Breast epithelium (tissue), 4 donors: Measurements from ENCODE around the gene NAT9. TPM values are rescaled to one million over a fixed set of nuclear protein-coding genes. Genes with fewer than 3 reads are reported as not detected.

Experiments used
- DNase-seq, 2 donors: peaks; one replicate each; pipeline ENCODE4 v3.0.0-alpha.2; 2019; ENCODE audit warnings: low spot score in 2 of 2
- H3K27ac ChIP-seq, 2 donors: fragments of 200-600 bp; sonication (generic) in 1 of 2; one replicate each; pipeline ENCODE4 v1.5.1; 2016 to 2019; ENCODE audit warnings: mild to moderate bottlenecking in 1 of 2
- H3K27me3 ChIP-seq, 2 donors: fragments of 200-600 bp; sonication (generic) in 1 of 2; one replicate each; pipeline versions ENCODE4 v1.5.1 to v1.6.0; 2017 to 2019; ENCODE audit warnings: control low read depth in 1 of 2, mild to moderate bottlenecking in 1 of 2
- H3K36me3 ChIP-seq: fragments of 200-600 bp; one replicate; pipeline ENCODE4 v1.5.1; 2019
- H3K4me1 ChIP-seq, 2 donors: fragments of 200-600 bp; sonication (generic); one replicate each; pipeline ENCODE4 v1.5.1; 2016 to 2019; ENCODE audit warnings: control low read depth in 1 of 2
- H3K4me3 ChIP-seq, 3 donors: fragments of 200-600 bp; sonication (generic); 1 replicate in 2 of 3; 2 replicates in 1 of 3; pipeline ENCODE4 v1.5.1; 2016 to 2019; ENCODE audit warnings: mild to moderate bottlenecking in 3 of 3, moderate library complexity in 2 of 3
- H3K9me3 ChIP-seq, 2 donors: fragments of 200-600 bp; sonication (generic) in 1 of 2; one replicate each; pipeline ENCODE4 v1.5.1; 2016 to 2019; ENCODE audit warnings: control low read depth in 1 of 2
- POLR2A ChIP-seq: fragments of 450-650 bp; IDR thresholded peaks from one replicate; pipeline ENCODE4 v1.6.1; 2016; ENCODE audit warnings: antibody characterized with exemption, mild to moderate bottlenecking, moderate library complexity
- POLR2AphosphoS5 ChIP-seq, 3 donors: sonication (generic); formaldehyde crosslinking; IDR thresholded peaks; one replicate each; pipeline ENCODE4 v1.6.1; 2017; ENCODE audit warnings: antibody characterized with exemption in 3 of 3
- intact Hi-C: fragments of 100-400 bp; cut with DNase I; formaldehyde crosslinking; loops from one replicate; pipeline ENCODE4 v1.15.1; 2023; ENCODE audit warnings: low total_unique reads
- total RNA-seq, 3 donors: library from RNA; depleted of rRNA; stranded (reverse); fragments of >200 nt; gene quantifications; one replicate each; pipeline ENCODE4 v1.1.0, GENCODE V29; 2016
- TF ChIP-seq, protein P1 (sequence below), 3 donors: fragments of 450-650 bp; IDR thresholded peaks; one replicate each; pipeline ENCODE4 v1.5.1; 2016 to 2017; ENCODE audit warnings: antibody characterized with exemption in 3 of 3, mild to moderate bottlenecking in 3 of 3, moderate library complexity in 3 of 3

Gene NAT9
- total RNA-seq, 3 donors from 2014 or later: 20.6 to 41.3 (median 40.0) TPM

DNA sequence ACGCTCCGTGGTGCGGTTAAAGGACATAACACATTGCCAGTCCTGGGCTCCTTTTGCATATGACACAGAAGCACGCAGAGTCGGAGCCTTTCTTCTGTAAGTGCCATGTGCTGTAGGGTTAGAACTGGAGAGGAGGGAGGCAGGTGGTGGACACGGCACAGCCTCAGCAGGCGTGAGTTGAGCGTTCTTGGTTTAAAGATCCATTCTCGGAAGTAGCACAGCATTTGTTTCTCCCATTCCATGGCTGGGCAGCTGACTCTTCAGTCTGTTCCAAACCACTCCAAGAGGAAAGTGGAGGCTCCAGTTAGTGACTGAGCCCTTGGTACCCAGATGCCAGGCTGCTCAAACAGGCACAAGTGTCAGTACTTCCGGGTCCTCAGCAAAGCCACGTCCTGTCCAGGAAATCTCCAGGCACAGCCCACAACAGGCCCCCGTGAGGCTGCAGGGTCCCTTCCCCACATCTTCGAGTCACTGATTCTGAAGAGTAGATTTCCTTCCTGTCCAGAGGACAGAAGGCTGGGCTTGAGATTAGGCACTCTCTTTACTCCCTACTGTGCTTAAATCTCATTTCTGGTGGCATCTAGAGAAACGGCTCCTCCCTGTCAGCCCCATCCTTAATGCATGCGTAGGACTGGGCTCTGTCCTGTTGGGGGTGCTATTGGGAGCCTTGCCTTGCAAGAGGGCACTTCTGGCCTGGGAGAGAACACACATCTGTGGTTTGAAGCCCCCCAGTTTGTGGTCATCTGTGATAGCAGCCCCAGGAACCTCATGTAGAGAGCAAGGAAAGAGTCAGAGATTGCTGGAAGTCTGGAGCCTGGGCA lies 39.6 kb upstream of the NAT9 start:
- no peaks in the 10 kb centered on the region for H3K27me3 ChIP-seq
- no peaks in the 10 kb centered on the region for H3K9me3 ChIP-seq
- H3K27ac ChIP-seq: no peak overlapping the region
- H3K4me1 ChIP-seq: no peaks in the 10 kb centered on the region
- H3K4me3 ChIP-seq: no peak overlapping the region
- intact Hi-C loops: no loop called here
- TF ChIP-seq, protein P1, sequence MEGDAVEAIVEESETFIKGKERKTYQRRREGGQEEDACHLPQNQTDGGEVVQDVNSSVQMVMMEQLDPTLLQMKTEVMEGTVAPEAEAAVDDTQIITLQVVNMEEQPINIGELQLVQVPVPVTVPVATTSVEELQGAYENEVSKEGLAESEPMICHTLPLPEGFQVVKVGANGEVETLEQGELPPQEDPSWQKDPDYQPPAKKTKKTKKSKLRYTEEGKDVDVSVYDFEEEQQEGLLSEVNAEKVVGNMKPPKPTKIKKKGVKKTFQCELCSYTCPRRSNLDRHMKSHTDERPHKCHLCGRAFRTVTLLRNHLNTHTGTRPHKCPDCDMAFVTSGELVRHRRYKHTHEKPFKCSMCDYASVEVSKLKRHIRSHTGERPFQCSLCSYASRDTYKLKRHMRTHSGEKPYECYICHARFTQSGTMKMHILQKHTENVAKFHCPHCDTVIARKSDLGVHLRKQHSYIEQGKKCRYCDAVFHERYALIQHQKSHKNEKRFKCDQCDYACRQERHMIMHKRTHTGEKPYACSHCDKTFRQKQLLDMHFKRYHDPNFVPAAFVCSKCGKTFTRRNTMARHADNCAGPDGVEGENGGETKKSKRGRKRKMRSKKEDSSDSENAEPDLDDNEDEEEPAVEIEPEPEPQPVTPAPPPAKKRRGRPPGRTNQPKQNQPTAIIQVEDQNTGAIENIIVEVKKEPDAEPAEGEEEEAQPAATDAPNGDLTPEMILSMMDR (IDR thresholded peaks at IDR 0.05): no peak
- TF ChIP-seq POLR2AphosphoS5 (IDR thresholded peaks at IDR 0.05) (no peak), POLR2A (no peak)
- DNase-seq: no peak
- H3K36me3 ChIP-seq: no peaks in the 10 kb centered on the region

DNA sequence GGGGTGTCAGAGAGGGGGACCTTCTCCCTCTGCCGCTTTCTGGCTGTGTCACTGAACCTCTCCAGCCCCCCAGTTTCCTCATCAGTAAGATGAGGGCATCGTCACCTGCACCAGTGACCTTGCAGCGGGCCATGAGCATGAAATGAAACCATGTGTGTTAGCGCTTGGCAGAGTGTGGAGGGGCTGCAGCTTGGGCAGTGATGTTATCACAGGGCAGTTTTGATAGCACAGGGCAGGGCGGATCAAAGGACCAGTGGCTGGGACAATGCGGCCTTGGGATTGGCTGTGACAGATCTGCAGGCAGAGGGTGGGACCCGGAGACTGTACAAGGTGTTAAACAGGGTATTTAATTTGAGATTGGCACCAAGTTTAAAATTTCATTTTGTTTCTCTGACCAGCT lies 38.9 kb upstream of the NAT9 start:
- no peaks in the 10 kb centered on the region for H3K4me1 ChIP-seq
- no peaks in the 10 kb centered on the region for H3K9me3 ChIP-seq
- no peaks in the 10 kb centered on the region for H3K36me3 ChIP-seq
- no peak overlapping the region for H3K27ac ChIP-seq
- intact Hi-C loops: no loop called here
- no peak overlapping the region for H3K4me3 ChIP-seq
- no peak for TF ChIP-seq POLR2AphosphoS5 (IDR thresholded peaks at IDR 0.05)
- TF ChIP-seq, protein P1 (IDR thresholded peaks at IDR 0.05): no peak
- no peak for TF ChIP-seq POLR2A
- no peak for DNase-seq
- H3K27me3 ChIP-seq: no peaks in the 10 kb centered on the region

DNA sequence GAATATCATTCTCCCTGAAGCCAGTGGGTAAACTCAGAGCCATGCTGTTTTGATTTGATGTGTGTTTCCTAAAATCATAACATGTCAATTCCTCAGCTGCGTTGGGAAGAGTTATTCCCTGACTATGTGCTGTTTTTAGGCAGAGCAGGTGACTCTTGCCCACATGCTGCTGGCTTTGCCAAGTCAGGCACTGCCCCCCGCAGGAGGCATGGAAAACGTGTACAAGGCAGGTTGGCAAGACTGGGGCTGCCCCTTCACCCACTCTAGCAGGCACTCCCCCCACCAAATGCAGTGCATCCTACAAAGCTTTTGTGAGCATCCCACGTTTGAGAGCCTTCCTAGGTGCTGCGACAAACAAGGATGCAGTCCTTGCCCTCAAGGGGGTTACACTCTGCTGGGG lies 38.3 kb upstream of the NAT9 start:
- DNase-seq: no peak
- TF ChIP-seq POLR2A: no peak
- no peak for TF ChIP-seq POLR2AphosphoS5 (IDR thresholded peaks at IDR 0.05)
- TF ChIP-seq, protein P1 (IDR thresholded peaks at IDR 0.05): no peak
- Histone ChIP-seq H3K4me1 (no peaks in the 10 kb centered on the region), H3K36me3 (no peaks in the 10 kb centered on the region), H3K27ac (no peak overlapping the region), H3K4me3 (no peak overlapping the region), H3K9me3 (no peaks in the 10 kb centered on the region), H3K27me3 (no peaks in the 10 kb centered on the region)
- intact Hi-C loops: no loop called here

DNA sequence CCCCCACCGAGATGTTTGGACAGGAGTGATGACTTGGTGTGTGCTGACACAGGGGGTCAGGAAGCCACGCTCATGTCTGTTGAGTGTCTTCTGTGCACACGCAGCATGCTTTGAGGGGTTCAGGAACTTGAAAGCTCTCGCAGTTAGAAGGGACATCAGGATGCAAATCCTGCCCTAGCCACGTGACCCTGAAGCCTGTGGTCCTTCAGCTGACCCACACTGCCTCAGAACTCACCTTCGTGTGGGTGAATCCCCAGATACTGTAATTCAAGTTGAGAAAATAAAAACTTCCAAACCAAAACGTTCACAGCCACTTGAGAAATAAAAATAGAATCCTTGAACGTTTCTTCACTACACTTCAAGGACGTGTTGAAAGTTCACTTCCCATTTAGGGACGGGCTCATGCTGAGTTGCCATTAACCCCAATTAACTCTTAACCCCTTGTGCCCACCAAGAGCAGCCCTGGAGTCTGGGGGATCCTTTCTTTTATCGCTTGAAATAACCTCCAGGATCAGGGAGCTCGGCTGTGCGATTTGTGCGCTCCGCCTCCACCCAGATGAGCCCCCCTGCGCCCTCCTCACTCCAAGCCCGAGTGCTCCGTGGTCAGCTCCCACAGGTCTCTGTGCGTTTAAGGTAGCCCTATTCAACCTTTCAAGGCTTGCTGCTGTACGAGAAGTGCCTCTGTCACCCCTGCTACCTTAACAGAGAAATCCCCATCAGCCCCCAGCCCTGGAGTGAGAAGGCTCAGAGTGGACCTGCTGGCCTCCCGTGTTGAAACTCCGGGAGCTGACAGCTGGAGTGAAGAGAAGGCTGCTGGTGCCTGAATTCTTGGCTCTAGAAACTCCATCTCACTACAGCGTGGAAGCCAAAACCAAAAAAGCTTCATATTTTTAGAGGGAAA lies 36.2 kb upstream of the NAT9 start:
- Histone ChIP-seq H3K27ac (no peak overlapping the region), H3K4me1 (no peaks in the 10 kb centered on the region), H3K36me3 (no peaks in the 10 kb centered on the region), H3K4me3 (no peak overlapping the region), H3K9me3 (no peaks in the 10 kb centered on the region), H3K27me3 (no peaks in the 10 kb centered on the region)
- intact Hi-C loops: no loop called here
- DNase-seq: no peak
- TF ChIP-seq, protein P1 (IDR thresholded peaks at IDR 0.05): no peak
- TF ChIP-seq POLR2AphosphoS5 (IDR thresholded peaks at IDR 0.05) (no peak), POLR2A (no peak)
